ENCODE data around the gene RTRAF. TPM values are rescaled to one million over a fixed set of nuclear protein-coding genes. Genes with fewer than 3 reads are reported as not detected.

The RTRAF gene
- total RNA-seq, 1 donor from 2014 or later, result 168 TPM

- intact Hi-C loops (cut with micrococcal nuclease), result no loop called here
These were observed 59.4 kb downstream of the RTRAF start for GRCh38 chr14:52048641-52049204.

GRCh38 chr14:52049271-52049670 lies 59.9 kb downstream of the RTRAF start:
- intact Hi-C loops (cut with micrococcal nuclease), result no loop called here

- intact Hi-C loops (cut with micrococcal nuclease), result no loop called here
These were observed 60.6 kb downstream of the RTRAF start for GRCh38 chr14:52049721-52050588.

- intact Hi-C loops (cut with micrococcal nuclease), result no loop called here
These were observed 61.9 kb downstream of the RTRAF start for GRCh38 chr14:52051251-52051650.

GRCh38 chr14:52051871-52052270 lies 62.5 kb downstream of the RTRAF start:
- intact Hi-C loops (cut with micrococcal nuclease), result no loop called here

- intact Hi-C loops (cut with micrococcal nuclease), result no loop called here
These were observed 63.1 kb downstream of the RTRAF start for GRCh38 chr14:52052288-52052943.

- intact Hi-C loops (cut with micrococcal nuclease), result no loop called here
These were observed 63.7 kb downstream of the RTRAF start for GRCh38 chr14:52053044-52053443.

- intact Hi-C loops (cut with micrococcal nuclease), result no loop called here
These were observed 65.3 kb downstream of the RTRAF start for GRCh38 chr14:52054678-52055077.

- intact Hi-C loops (cut with micrococcal nuclease), result no loop called here
These were observed 65.8 kb downstream of the RTRAF start for GRCh38 chr14:52055167-52055566.

- intact Hi-C loops (cut with micrococcal nuclease), result no loop called here
These were observed 69.0 kb downstream of the RTRAF start for GRCh38 chr14:52058341-52058740.

GRCh38 chr14:52059649-52060048 lies 70.3 kb downstream of the RTRAF start:
- intact Hi-C loops (cut with micrococcal nuclease), result no loop called here

GRCh38 chr14:52060080-52060479 lies 70.7 kb downstream of the RTRAF start:
- intact Hi-C loops (cut with micrococcal nuclease), result no loop called here

Other genes starting within 250 kb of the RTRAF start
- 185 and 190 TPM in 2 replicates for gene GNG2, start 128.9 kb upstream of the RTRAF start, total RNA-seq
- 0.61 and 1.4 TPM in 2 replicates for gene NID2, start 79.5 kb downstream of the RTRAF start, total RNA-seq